Gastroesophageal sphincter (tissue), 3 donors: ENCODE data around the gene SRR.

Source experiments
- CTCF ChIP-seq, 4 experiments: fragments of 200-600 bp in 2 of 4; fragments of 450-650 bp in 2 of 4; sonication (generic) in 1 of 4; IDR thresholded peaks; one replicate each; pipeline ENCODE4 v1.5.1; 2017 to 2019; ENCODE audit warnings: antibody characterized with exemption in 4 of 4, mild to moderate bottlenecking in 2 of 4, moderate library complexity in 2 of 4
- EP300 ChIP-seq: sonication (generic); formaldehyde crosslinking; IDR thresholded peaks from one replicate; pipeline ENCODE4 v1.6.1; 2017; ENCODE audit warnings: antibody characterized with exemption, mild to moderate bottlenecking
- POLR2A ChIP-seq, 2 donors: fragments of 450-650 bp; IDR thresholded peaks; one replicate each; pipeline ENCODE4 v1.6.1; 2017; ENCODE audit warnings: antibody characterized with exemption in 2 of 2, mild to moderate bottlenecking in 2 of 2, moderate library complexity in 1 of 2
- POLR2AphosphoS5 ChIP-seq: sonication (generic); formaldehyde crosslinking; IDR thresholded peaks from one replicate; pipeline ENCODE4 v1.6.1; 2017; ENCODE audit warnings: antibody characterized with exemption

- no peak for TF ChIP-seq CTCF (IDR thresholded peaks at IDR 0.05)
- TF ChIP-seq POLR2AphosphoS5, result no peak
- no peak for TF ChIP-seq POLR2A (IDR thresholded peaks at IDR 0.05)
- TF ChIP-seq EP300, result no peak
These were observed 40.8 kb downstream of the SRR start for GRCh38 chr17:2344528-2344927.
